Loucy (cell line): ENCODE results near the gene CPXM2.

ENCODE experiments used
- EZH2phosphoT487 ChIP-seq: fragments of 200-600 bp; IDR thresholded peaks from 2 replicates; pipeline ENCODE4 v1.6.1; 2018; ENCODE audit warnings: antibody characterized with exemption, mild to moderate bottlenecking, moderate library complexity, borderline replicate concordance
- TF ChIP-seq, protein P1 (sequence below): fragments of 200-600 bp; sonication (generic); conservative IDR thresholded peaks from 2 replicates; pipeline ENCODE4 v1.5.1; 2014; ENCODE audit warnings: mild to moderate bottlenecking, antibody characterized with exemption, low read length

DNA sequence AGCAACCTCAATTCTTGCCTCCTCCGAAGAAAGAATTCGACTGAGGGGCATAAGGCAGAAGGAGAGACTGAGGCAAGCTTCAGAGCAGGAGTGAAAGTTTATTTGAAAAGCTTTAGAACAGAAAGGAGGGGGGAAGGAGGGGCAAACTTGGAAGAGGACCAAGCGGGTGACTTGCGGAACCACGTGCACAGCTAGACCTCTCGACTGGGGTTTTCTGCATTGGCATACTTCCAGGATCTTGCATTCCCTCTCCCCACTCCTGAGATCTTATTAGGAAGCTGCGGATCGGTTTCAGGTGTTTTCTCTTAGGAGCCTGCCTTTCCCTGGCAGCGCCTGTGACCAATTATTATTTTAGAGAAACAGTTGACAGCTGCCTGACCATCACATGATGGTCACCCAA is 20.3 kb upstream of the CPXM2 start:
- TF ChIP-seq, protein P1, sequence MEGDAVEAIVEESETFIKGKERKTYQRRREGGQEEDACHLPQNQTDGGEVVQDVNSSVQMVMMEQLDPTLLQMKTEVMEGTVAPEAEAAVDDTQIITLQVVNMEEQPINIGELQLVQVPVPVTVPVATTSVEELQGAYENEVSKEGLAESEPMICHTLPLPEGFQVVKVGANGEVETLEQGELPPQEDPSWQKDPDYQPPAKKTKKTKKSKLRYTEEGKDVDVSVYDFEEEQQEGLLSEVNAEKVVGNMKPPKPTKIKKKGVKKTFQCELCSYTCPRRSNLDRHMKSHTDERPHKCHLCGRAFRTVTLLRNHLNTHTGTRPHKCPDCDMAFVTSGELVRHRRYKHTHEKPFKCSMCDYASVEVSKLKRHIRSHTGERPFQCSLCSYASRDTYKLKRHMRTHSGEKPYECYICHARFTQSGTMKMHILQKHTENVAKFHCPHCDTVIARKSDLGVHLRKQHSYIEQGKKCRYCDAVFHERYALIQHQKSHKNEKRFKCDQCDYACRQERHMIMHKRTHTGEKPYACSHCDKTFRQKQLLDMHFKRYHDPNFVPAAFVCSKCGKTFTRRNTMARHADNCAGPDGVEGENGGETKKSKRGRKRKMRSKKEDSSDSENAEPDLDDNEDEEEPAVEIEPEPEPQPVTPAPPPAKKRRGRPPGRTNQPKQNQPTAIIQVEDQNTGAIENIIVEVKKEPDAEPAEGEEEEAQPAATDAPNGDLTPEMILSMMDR = no peak
- TF ChIP-seq EZH2phosphoT487 = no peak
